ENCODE measurements around the gene ADAMTS4.
"Not testable (repeated sequence)": the region's sequence is repeated elsewhere in the genome, so short reads cannot be mapped to it uniquely, and the experiment has no call there.

Gene ADAMTS4
- total RNA-seq: 12.6 reads per million, percentile 37 among the genes with 10 or more reads in this experiment

GRCh38 chr1:161198897-161199431 lies at the start of gene ADAMTS4:
Gene ADAMTS4, minus strand, starts transcription at chr1:161199054. Its CDS starts 427 bp downstream, at chr1:161198627.
- no peak for DNase-seq

GRCh38 chr1:161244888-161245287 lies 46.0 kb upstream of the ADAMTS4 start:
- DNase-seq: no peak

GRCh38 chr1:161242313-161242712 lies 43.5 kb upstream of the ADAMTS4 start:
- no peak for DNase-seq

- no peak for DNase-seq
These were observed 42.8 kb upstream of the ADAMTS4 start for GRCh38 chr1:161241682-161242081.

GRCh38 chr1:161238039-161238473 lies 39.2 kb upstream of the ADAMTS4 start, which contains the start of gene NR1I3:
Gene NR1I3, minus strand, starts transcription at chr1:161238203. Its CDS starts 1,638 bp downstream, at chr1:161236565.
- DNase-seq: no peak

GRCh38 chr1:161235957-161236775 lies 37.3 kb upstream of the ADAMTS4 start:
- no peak for DNase-seq

GRCh38 chr1:161233102-161233501 lies 34.2 kb upstream of the ADAMTS4 start:
- no peak for DNase-seq

GRCh38 chr1:161230762-161231161 lies 31.9 kb upstream of the ADAMTS4 start:
- DNase-seq: no peak

- no peak for DNase-seq
These were observed 31.0 kb upstream of the ADAMTS4 start for GRCh38 chr1:161229896-161230295.

- DNase-seq: no peak
These were observed 29.2 kb upstream of the ADAMTS4 start for GRCh38 chr1:161228032-161228431.

- peak; percentile 89 for DNase-seq
These were observed 28.5 kb upstream of the ADAMTS4 start for GRCh38 chr1:161227196-161227871.

- no peak for DNase-seq
These were observed 27.9 kb upstream of the ADAMTS4 start for GRCh38 chr1:161226759-161227158.

GRCh38 chr1:161226320-161226711 lies 27.5 kb upstream of the ADAMTS4 start:
- no peak for DNase-seq

GRCh38 chr1:161225534-161226319 lies 26.9 kb upstream of the ADAMTS4 start, which contains the start of gene TOMM40L:
Gene TOMM40L, plus strand, starts transcription at chr1:161226060. Its CDS starts 430 bp downstream, at chr1:161226490.
- DNase-seq: peak; percentile 87

- no peak for DNase-seq
These were observed 26.3 kb upstream of the ADAMTS4 start for GRCh38 chr1:161225178-161225533.

- DNase-seq: not testable (repeated sequence)
These were observed 25.8 kb upstream of the ADAMTS4 start for GRCh38 chr1:161224695-161225087.

GRCh38 chr1:161223805-161224694 lies 25.2 kb upstream of the ADAMTS4 start:
- no peak for DNase-seq

GRCh38 chr1:161222175-161223019 lies 23.5 kb upstream of the ADAMTS4 start:
- no peak for DNase-seq

- no peak for DNase-seq
These were observed 21.1 kb upstream of the ADAMTS4 start for GRCh38 chr1:161220002-161220401.

- no peak for DNase-seq
These were observed 20.4 kb upstream of the ADAMTS4 start for GRCh38 chr1:161219078-161219892.

Measured in effector CD4-positive, alpha-beta T cell (primary cell).